CD4-positive, alpha-beta memory T cell (primary cell): ENCODE measurements around the gene COLGALT1. TPM values are rescaled to one million over a fixed set of nuclear protein-coding genes. Genes with fewer than 3 reads are reported as not detected.
A peak's percentile ranks its signal among the peaks of the same experiment; 100 is the strongest.
"Not testable (repeated sequence)": the region's sequence is repeated elsewhere in the genome, so short reads cannot be mapped to it uniquely, and the experiment has no call there.

ENCODE experiments used
- CTCF ChIA-PET: fragments of 350-600 bp; sonication (Branson Sonifier 250); formaldehyde crosslinking; loops from one replicate; lab custom pipeline; 2021; ENCODE audit warnings: inconsistent platforms; ENCODE audit not compliant: partially characterized antibody; lab: Charles Lee
- POLR2A ChIA-PET: fragments of 350-600 bp; sonication (Branson Sonifier 250); formaldehyde crosslinking; loops from one replicate; lab custom pipeline; 2021; ENCODE audit not compliant: partially characterized antibody; lab: Charles Lee
- DNase-seq, 5 donors: peaks; one replicate each; pipeline versions ENCODE4 v3.0.0 to v3.0.0-alpha.2; 2020 to 2022; ENCODE audit warnings: mixed read lengths in 1 of 5
- H3K27ac ChIP-seq: one replicate; pipeline ENCODE4 v1.7.0; 2013; ENCODE audit warnings: low read depth, low read length
- H3K27me3 ChIP-seq: 2 replicates; pipeline ENCODE4 v1.7.0; 2013; ENCODE audit warnings: mild to moderate bottlenecking, low read length, moderate library complexity; ENCODE audit not compliant: insufficient read depth
- H3K36me3 ChIP-seq: 2 replicates; pipeline ENCODE4 v1.7.0; 2013; ENCODE audit warnings: mild to moderate bottlenecking, low read length, moderate library complexity; ENCODE audit not compliant: insufficient read depth
- H3K4me1 ChIP-seq: 2 replicates; pipeline ENCODE4 v1.7.0; 2013; ENCODE audit warnings: mild to moderate bottlenecking, low read length, moderate library complexity; ENCODE audit not compliant: insufficient read depth
- H3K4me3 ChIP-seq, 2 donors: one replicate each; pipeline ENCODE4 v1.7.0; 2013; ENCODE audit warnings: low read length in 2 of 2, mild to moderate bottlenecking in 1 of 2
- H3K9me3 ChIP-seq, 2 donors: one replicate each; pipeline ENCODE4 v1.7.0; 2013; ENCODE audit warnings: low read length in 2 of 2, control low read depth in 1 of 2; ENCODE audit not compliant: control insufficient read depth in 1 of 2
- H3K27ac Mint-ChIP-seq, 7 donors: one replicate each; pipeline ENCODE4 v1.8.0; 2020 to 2021; ENCODE audit warnings: mixed read lengths in 7 of 7, mild to moderate bottlenecking in 6 of 7, inconsistent platforms in 3 of 7, moderate library complexity in 3 of 7
- H3K27me3 Mint-ChIP-seq, 2 donors: one replicate each; pipeline ENCODE4 v1.8.0; 2020 to 2021; ENCODE audit warnings: mixed read lengths in 2 of 2
- H3K36me3 Mint-ChIP-seq, 2 donors: one replicate each; pipeline ENCODE4 v1.8.0; 2020 to 2021; ENCODE audit warnings: mixed read lengths in 2 of 2, inconsistent platforms in 1 of 2, mild to moderate bottlenecking in 1 of 2
- H3K4me1 Mint-ChIP-seq, 4 donors: one replicate each; pipeline ENCODE4 v1.8.0; 2020 to 2021; ENCODE audit warnings: mixed read lengths in 4 of 4, mild to moderate bottlenecking in 1 of 4
- H3K4me3 Mint-ChIP-seq, 8 donors: one replicate each; pipeline ENCODE4 v1.8.0; 2020 to 2021; ENCODE audit warnings: mixed read lengths in 8 of 8, mild to moderate bottlenecking in 7 of 8, moderate library complexity in 6 of 8, inconsistent platforms in 3 of 8
- H3K9me3 Mint-ChIP-seq, 8 donors: one replicate each; pipeline ENCODE4 v1.8.0; 2020 to 2021; ENCODE audit warnings: mixed read lengths in 8 of 8, mild to moderate bottlenecking in 5 of 8, inconsistent platforms in 3 of 8, moderate library complexity in 1 of 8
- intact Hi-C: fragments of 100-400 bp; cut with micrococcal nuclease; formaldehyde crosslinking; loops from one replicate; pipeline ENCODE4 v1.15.1; 2023
- polyA plus RNA-seq, 2 donors: library from polyadenylated mRNA; unstranded; fragments of 300-500 nt; fragmentation: Illumina TruSeq; gene quantifications; one replicate each; pipeline ENCODE4 v1.2.3, GENCODE V29; 2021
- total RNA-seq, 2 experiments: library from RNA; stranded (reverse); gene quantifications; one replicate each; pipeline ENCODE4 v1.2.3, GENCODE V29; 2021

COLGALT1 gene
- total and polyA plus RNA-seq, 4 experiments from 2014 or later = 14.1 to 74.7 (median 46.6) TPM

DNA sequence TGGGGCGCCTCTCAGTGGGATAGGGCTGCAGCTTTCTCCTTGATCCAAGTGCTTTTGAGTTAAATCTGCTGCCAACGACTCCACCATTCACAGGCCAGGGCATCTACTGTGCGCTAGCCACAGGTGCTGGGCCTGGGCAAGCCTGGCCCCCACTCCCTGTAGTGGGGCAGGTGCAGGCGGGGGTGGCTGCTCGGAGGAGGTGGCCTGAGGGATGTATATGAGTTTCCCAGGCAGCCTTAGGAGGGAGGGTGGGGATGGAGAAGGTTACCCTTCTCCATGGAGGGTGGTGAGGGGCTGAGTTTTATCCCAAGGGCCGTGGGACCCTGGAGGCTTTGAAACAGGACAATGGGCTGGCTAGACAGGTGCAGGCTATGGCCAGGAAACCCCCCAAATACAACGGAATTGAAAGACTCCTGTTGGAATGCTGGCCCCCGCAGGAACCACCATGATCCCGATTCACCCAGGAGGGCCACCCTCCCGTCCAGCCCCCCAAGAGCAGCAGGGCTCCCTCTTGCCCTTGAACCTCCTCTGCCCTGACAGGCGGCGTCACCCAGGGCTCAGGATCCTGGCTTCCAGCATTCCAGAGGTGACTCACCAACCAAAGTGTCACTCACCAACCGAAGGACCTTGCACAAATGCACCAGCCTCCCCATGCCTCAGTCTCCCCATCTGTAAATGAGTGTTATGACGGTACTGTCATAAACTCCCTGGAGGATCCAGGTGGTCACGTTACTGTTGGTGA is 39.9 kb upstream of the COLGALT1 start:
- ChIA-PET POLR2A (interaction anchor here (5.6 kb wide), 1 partner anchor 9 kb away, joined by 69 read pairs; a partner anchor contains a TSS), CTCF (interaction anchor here (0.6 kb wide), 1 partner anchor 47 kb away, joined by 3 read pairs; no protein-coding TSS in a partner anchor)
- Mint-ChIP-seq H3K36me3 (peaks cover 12% of the 10 kb centered on the region in 2 donors), H3K4me1 (peaks cover 12 to 26% (median 19%) of the 10 kb centered on the region in 4 donors), H3K27me3 (no peaks in the 10 kb centered on the region), H3K27ac (peak overlapping the region in 2 of 7 donors; percentile 41 to 64), H3K4me3 (no peak overlapping the region), H3K9me3 (peaks cover 0 to 6% (median 1%) of the 10 kb centered on the region in 8 donors)
- Histone ChIP-seq H3K4me1 (peaks cover 10% of the 10 kb centered on the region), H3K27ac (no peak overlapping the region), H3K4me3 (no peak overlapping the region), H3K36me3 (peaks cover 8% of the 10 kb centered on the region), H3K27me3 (no peaks in the 10 kb centered on the region), H3K9me3 (peaks cover 0 to 6% of the 10 kb centered on the region in 2 donors)
- intact Hi-C loops = no loop called here
- DNase-seq = no peak

DNA sequence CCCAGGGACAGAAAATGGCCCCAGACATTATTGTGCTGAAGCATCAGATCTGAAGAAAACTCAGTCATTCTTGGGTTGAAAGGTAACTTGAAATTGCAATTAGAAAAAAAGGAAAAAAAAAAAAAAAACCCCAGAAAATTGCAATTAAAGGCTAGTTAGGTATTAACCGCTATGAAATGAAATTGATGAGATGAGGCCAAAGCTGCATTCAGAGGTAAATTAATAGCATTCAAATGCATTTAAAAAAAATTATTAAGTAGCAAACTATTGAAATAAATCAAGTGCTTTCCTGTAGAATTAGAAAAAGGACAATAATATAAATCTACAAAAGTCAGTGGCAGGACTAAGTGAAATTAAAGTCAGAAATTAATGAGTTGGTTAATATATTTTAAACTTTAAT is 37.6 kb upstream of the COLGALT1 start:
- Histone ChIP-seq H3K36me3 (peaks cover 8% of the 10 kb centered on the region), H3K4me1 (peaks cover 7% of the 10 kb centered on the region), H3K9me3 (peaks cover 0 to 6% of the 10 kb centered on the region in 2 donors), H3K4me3 (no peak overlapping the region), H3K27me3 (no peaks in the 10 kb centered on the region), H3K27ac (no peak overlapping the region)
- no peak overlapping the region for H3K27ac Mint-ChIP-seq
- intact Hi-C loops = no loop called here
- H3K4me3 Mint-ChIP-seq = no peak overlapping the region
- peaks cover 2 to 15% (median 10%) of the 10 kb centered on the region in 4 donors for H3K4me1 Mint-ChIP-seq
- no peak for DNase-seq
- H3K27me3 Mint-ChIP-seq = no peaks in the 10 kb centered on the region
- ChIA-PET POLR2A (interaction anchor here (0.9 kb wide), 1 partner anchor 21 kb away, joined by 5 read pairs; no protein-coding TSS in a partner anchor), CTCF (interaction anchor here (2.6 kb wide), 1 partner anchor 21 kb away, joined by 7 read pairs; no protein-coding TSS in a partner anchor)
- peaks cover 0 to 6% (median 1%) of the 10 kb centered on the region in 8 donors for H3K9me3 Mint-ChIP-seq
- peaks cover 9 to 12% of the 10 kb centered on the region in 2 donors for H3K36me3 Mint-ChIP-seq

DNA sequence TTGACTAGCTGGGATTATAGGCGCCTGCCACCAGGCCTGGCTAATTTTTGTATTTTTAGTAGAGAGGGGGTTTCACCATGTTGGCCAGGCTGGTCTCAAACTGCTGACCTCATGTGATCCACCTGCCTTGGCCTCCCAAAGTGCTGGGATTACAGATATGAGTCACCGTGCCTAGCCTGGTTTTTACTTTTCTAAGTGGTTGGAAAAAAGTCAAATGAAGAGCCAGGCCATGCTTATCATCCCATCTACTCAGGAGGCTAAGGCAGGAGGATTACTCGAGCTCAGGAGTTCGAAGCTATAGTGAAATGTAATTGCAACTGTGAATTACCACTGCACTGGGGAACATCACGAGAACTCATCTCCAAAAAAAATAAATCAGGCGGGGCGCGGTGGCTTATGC is 36.8 kb upstream of the COLGALT1 start:
- not testable (repeated sequence) for H3K27ac Mint-ChIP-seq
- CTCF ChIA-PET = interaction anchor here (0.7 to 2.6 kb wide), 2 partner anchors 22 to 24 kb away, joined by 3 to 7 read pairs; no protein-coding TSS in a partner anchor

GRCh38 chr19:17519967-17520366 is 35.5 kb upstream of the COLGALT1 start:
- Histone ChIP-seq H3K4me3 (no peak overlapping the region), H3K4me1 (peaks cover 19% of the 10 kb centered on the region), H3K27ac (no peak overlapping the region), H3K27me3 (no peaks in the 10 kb centered on the region), H3K36me3 (peaks cover 8% of the 10 kb centered on the region), H3K9me3 (peaks cover 0 to 6% of the 10 kb centered on the region in 2 donors)
- Mint-ChIP-seq H3K4me3 (no peak overlapping the region), H3K4me1 (peaks cover 13 to 27% (median 17%) of the 10 kb centered on the region in 4 donors), H3K27me3 (no peaks in the 10 kb centered on the region), H3K36me3 (peaks cover 9 to 12% of the 10 kb centered on the region in 2 donors), H3K9me3 (peaks cover 0 to 6% (median 2%) of the 10 kb centered on the region in 8 donors), H3K27ac (peak overlapping the region in 1 of 7 donors; percentile 41)
- no peak for DNase-seq
- intact Hi-C loops = no loop called here
- ChIA-PET POLR2A (interaction anchor here (2.0 to 2.3 kb wide), 2 partner anchors 9 to 36 kb away, joined by 4 to 11 read pairs; partner anchors contain the start of genes COLGALT1 and PGLS), CTCF (interaction anchor here (0.9 kb wide), 1 partner anchor 23 kb away, joined by 3 read pairs; no protein-coding TSS in a partner anchor)

More for the DNA sequence above, 36.8 kb upstream of the COLGALT1 start:
- H3K27me3 ChIP-seq, H3K4me3 Mint-ChIP-seq, H3K9me3 ChIP-seq, H3K36me3 ChIP-seq, H3K27me3 Mint-ChIP-seq, H3K9me3 Mint-ChIP-seq, H3K27ac ChIP-seq, DNase-seq, intact Hi-C loops, H3K4me3 ChIP-seq: not testable (repeated sequence)
- POLR2A ChIA-PET = interaction anchor here (0.9 to 2.3 kb wide), 3 partner anchors 7 to 38 kb away, joined by 4 to 11 read pairs (median 5); partner anchors contain the start of genes COLGALT1 and PGLS
- H3K4me1 ChIP-seq = peaks cover 14% of the 10 kb centered on the region
- H3K36me3 Mint-ChIP-seq = peaks cover 9 to 12% of the 10 kb centered on the region in 2 donors
- peaks cover 8 to 20% (median 15%) of the 10 kb centered on the region in 4 donors for H3K4me1 Mint-ChIP-seq

DNA sequence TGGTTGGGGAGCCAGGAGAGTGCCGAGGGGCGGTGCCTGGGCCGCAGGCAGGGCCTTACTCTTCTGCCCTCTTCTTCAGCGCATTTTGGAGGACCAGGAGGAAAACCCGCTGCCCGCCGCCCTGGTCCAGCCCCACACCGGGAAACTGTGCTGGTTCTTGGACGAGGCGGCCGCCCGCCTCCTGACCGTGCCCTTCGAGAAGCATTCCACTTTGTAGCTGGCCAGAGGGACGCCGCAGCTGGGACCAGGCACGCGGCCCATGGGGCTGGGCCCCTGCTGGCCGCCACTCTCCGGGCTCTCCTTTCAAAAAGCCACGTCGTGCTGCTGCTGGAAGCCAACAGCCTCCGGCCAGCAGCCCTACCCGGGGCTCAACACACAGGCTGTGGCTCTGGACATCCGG is 34.6 kb upstream of the COLGALT1 start:
- H3K9me3 Mint-ChIP-seq = peaks cover 0 to 6% (median 2%) of the 10 kb centered on the region in 8 donors
- Histone ChIP-seq H3K4me3 (no peak overlapping the region), H3K4me1 (peaks cover 19% of the 10 kb centered on the region), H3K27me3 (no peaks in the 10 kb centered on the region), H3K36me3 (peaks cover 8% of the 10 kb centered on the region), H3K9me3 (peaks cover 0 to 6% of the 10 kb centered on the region in 2 donors), H3K27ac (no peak overlapping the region)
- CTCF ChIA-PET = no interaction called here
- H3K27ac Mint-ChIP-seq = no peak overlapping the region
- H3K4me3 Mint-ChIP-seq = no peak overlapping the region
- intact Hi-C loops = no loop called here
- no peak for DNase-seq
- H3K36me3 Mint-ChIP-seq = peaks cover 7 to 12% of the 10 kb centered on the region in 2 donors
- peaks cover 13 to 29% (median 17%) of the 10 kb centered on the region in 4 donors for H3K4me1 Mint-ChIP-seq
- POLR2A ChIA-PET = interaction anchor here (2.3 to 6.3 kb wide), 2 partner anchors 8 to 10 kb away, joined by 11 to 69 read pairs; partner anchors contain the start of gene PGLS
- H3K27me3 Mint-ChIP-seq = no peaks in the 10 kb centered on the region

- Histone ChIP-seq H3K27ac (peak overlapping the region; percentile 46), H3K4me1 (peaks cover 26% of the 10 kb centered on the region), H3K9me3 (no peaks in the 10 kb centered on the region), H3K4me3 (peak overlapping the region in 1 of 2 donors; percentile 20), H3K27me3 (no peaks in the 10 kb centered on the region), H3K36me3 (no peaks in the 10 kb centered on the region)
- POLR2A ChIA-PET = interaction anchor here (0.5 to 6.3 kb wide), 13 partner anchors 10 to 447 kb away, joined by 3 to 69 read pairs (median 4); partner anchors contain the start of genes DDA1, MVB12A and PGLS
- Mint-ChIP-seq H3K27ac (peak overlapping the region; percentile 76 to 92 (median 89)), H3K27me3 (no peaks in the 10 kb centered on the region), H3K4me1 (peaks cover 13 to 29% (median 17%) of the 10 kb centered on the region in 4 donors), H3K4me3 (peak overlapping the region; percentile 72 to 90 (median 79)), H3K9me3 (peaks cover 0 to 3% (median 0%) of the 10 kb centered on the region in 8 donors), H3K36me3 (peaks cover 0 to 1% of the 10 kb centered on the region in 2 donors)
- DNase-seq = peak in 3 of 5 donors; percentile 26 to 40 (median 37)
- intact Hi-C loops = no loop called here
- CTCF ChIA-PET = interaction anchor here (0.6 to 1.7 kb wide), 6 partner anchors 11 to 50 kb away, joined by 4 to 6 read pairs (median 6); partner anchors contain the start of gene PGLS
Measured at GRCh38 chr19:17522988-17523872, 32.2 kb upstream of the COLGALT1 start.
